ENCODE data around the gene MED7. TPM values are rescaled to one million over a fixed set of nuclear protein-coding genes. Genes with fewer than 3 reads are reported as not detected.

Gene MED7
- polyA plus RNA-seq, 1 donor from 2014 or later: 18.6 TPM

- Mint-ChIP-seq H3K4me1 (peaks cover 15 to 21% (median 17%) of the 10 kb centered on the region in 3 donors), H3K4me3 (peak overlapping the region in 3 of 4 donors; percentile 18 to 88 (median 84)), H3K27ac (peak overlapping the region in 2 of 3 donors; percentile 41 to 54), H3K27me3 (no peaks in the 10 kb centered on the region), H3K9me3 (no peaks in the 10 kb centered on the region), H3K36me3 (no peaks in the 10 kb centered on the region)
Measured at GRCh38 chr5:157172403-157172802, 29.7 kb upstream of the MED7 start.

GRCh38 chr5:157168286-157168685 lies 25.6 kb upstream of the MED7 start:
- Mint-ChIP-seq H3K4me3 (peak overlapping the region in 1 of 4 donors; percentile 69), H3K9me3 (no peaks in the 10 kb centered on the region), H3K27me3 (no peaks in the 10 kb centered on the region), H3K36me3 (peaks cover 1% of the 10 kb centered on the region), H3K4me1 (peaks cover 18 to 23% (median 20%) of the 10 kb centered on the region in 3 donors), H3K27ac (no peak overlapping the region)

GRCh38 chr5:157167214-157167621 lies 24.6 kb upstream of the MED7 start:
- Mint-ChIP-seq H3K36me3 (peaks cover 1% of the 10 kb centered on the region), H3K4me1 (peaks cover 10 to 14% (median 11%) of the 10 kb centered on the region in 3 donors), H3K4me3 (no peak overlapping the region), H3K9me3 (no peaks in the 10 kb centered on the region), H3K27me3 (peaks cover 1% of the 10 kb centered on the region), H3K27ac (no peak overlapping the region)

GRCh38 chr5:157166214-157167213 lies 23.8 kb upstream of the MED7 start, which contains the start of gene GARIN3:
GARIN3 (minus strand) TSS chr5:157166264; CDS start chr5:157166168, 96 bp downstream.
- Mint-ChIP-seq H3K9me3 (no peaks in the 10 kb centered on the region), H3K27ac (peak within 1 kb of the TSS in 1 of 3 donors; percentile 21), H3K27me3 (peaks cover 1% of the 10 kb centered on the region), H3K36me3 (peaks cover 1% of the 10 kb centered on the region), H3K4me1 (peaks cover 4 to 7% (median 6%) of the 10 kb centered on the region in 3 donors), H3K4me3 (peak within 1 kb of the TSS in 1 of 4 donors; percentile 12)

GRCh38 chr5:157165668-157166067 lies 23.0 kb upstream of the MED7 start:
- H3K27ac Mint-ChIP-seq: peak overlapping the region in 1 of 3 donors; percentile 21
- H3K9me3 Mint-ChIP-seq: no peaks in the 10 kb centered on the region
- peaks cover 2 to 7% (median 6%) of the 10 kb centered on the region in 3 donors for H3K4me1 Mint-ChIP-seq
- peaks cover 1% of the 10 kb centered on the region for H3K27me3 Mint-ChIP-seq
- H3K36me3 Mint-ChIP-seq: peaks cover 1% of the 10 kb centered on the region
- no peak overlapping the region for H3K4me3 Mint-ChIP-seq

- Mint-ChIP-seq H3K27me3 (peaks cover 1% of the 10 kb centered on the region), H3K4me3 (no peak overlapping the region), H3K27ac (no peak overlapping the region), H3K9me3 (no peaks in the 10 kb centered on the region), H3K4me1 (peaks cover 2 to 7% (median 6%) of the 10 kb centered on the region in 3 donors), H3K36me3 (peaks cover 1% of the 10 kb centered on the region)
Measured at GRCh38 chr5:157165261-157165660, 22.6 kb upstream of the MED7 start.

GRCh38 chr5:157164521-157164920 lies 21.9 kb upstream of the MED7 start:
- Mint-ChIP-seq H3K4me1 (peaks cover 2 to 7% (median 6%) of the 10 kb centered on the region in 3 donors), H3K36me3 (peaks cover 1% of the 10 kb centered on the region), H3K4me3 (no peak overlapping the region), H3K9me3 (no peaks in the 10 kb centered on the region), H3K27me3 (peaks cover 1% of the 10 kb centered on the region), H3K27ac (no peak overlapping the region)

GRCh38 chr5:157162919-157163510 lies 20.4 kb upstream of the MED7 start:
- H3K4me1 Mint-ChIP-seq: peaks cover 2 to 7% (median 6%) of the 10 kb centered on the region in 3 donors
- H3K27ac Mint-ChIP-seq: peak overlapping the region in 1 of 3 donors; percentile 50
- peaks cover 1% of the 10 kb centered on the region for H3K27me3 Mint-ChIP-seq
- no peak overlapping the region for H3K4me3 Mint-ChIP-seq
- H3K9me3 Mint-ChIP-seq: no peaks in the 10 kb centered on the region
- H3K36me3 Mint-ChIP-seq: peaks cover 1% of the 10 kb centered on the region

- H3K27me3 Mint-ChIP-seq: peaks cover 1% of the 10 kb centered on the region
- peaks cover 0 to 2% (median 0%) of the 10 kb centered on the region in 3 donors for H3K4me1 Mint-ChIP-seq
- H3K27ac Mint-ChIP-seq: no peak overlapping the region
- H3K4me3 Mint-ChIP-seq: no peak overlapping the region
- H3K9me3 Mint-ChIP-seq: no peaks in the 10 kb centered on the region
- H3K36me3 Mint-ChIP-seq: peaks cover 1% of the 10 kb centered on the region
Measured at GRCh38 chr5:157161996-157162395, 19.3 kb upstream of the MED7 start.

- Mint-ChIP-seq H3K27me3 (peaks cover 1% of the 10 kb centered on the region), H3K27ac (no peak overlapping the region), H3K4me1 (no peaks in the 10 kb centered on the region), H3K36me3 (no peaks in the 10 kb centered on the region), H3K9me3 (no peaks in the 10 kb centered on the region), H3K4me3 (no peak overlapping the region)
Measured at GRCh38 chr5:157160001-157160400, 17.3 kb upstream of the MED7 start.

GRCh38 chr5:157159209-157159751 lies 16.6 kb upstream of the MED7 start:
- Mint-ChIP-seq H3K27me3 (peaks cover 1% of the 10 kb centered on the region), H3K27ac (peak overlapping the region in 1 of 3 donors; percentile 25), H3K36me3 (no peaks in the 10 kb centered on the region), H3K9me3 (no peaks in the 10 kb centered on the region), H3K4me1 (peaks cover 0 to 3% (median 0%) of the 10 kb centered on the region in 3 donors), H3K4me3 (no peak overlapping the region)

- Mint-ChIP-seq H3K4me1 (peaks cover 0 to 4% (median 3%) of the 10 kb centered on the region in 3 donors), H3K36me3 (no peaks in the 10 kb centered on the region), H3K27ac (no peak overlapping the region), H3K4me3 (no peak overlapping the region), H3K9me3 (no peaks in the 10 kb centered on the region), H3K27me3 (no peaks in the 10 kb centered on the region)
Measured at GRCh38 chr5:157157293-157157891, 14.7 kb upstream of the MED7 start.

GRCh38 chr5:157155297-157155696 lies 12.6 kb upstream of the MED7 start:
- H3K9me3 Mint-ChIP-seq: no peaks in the 10 kb centered on the region
- H3K36me3 Mint-ChIP-seq: no peaks in the 10 kb centered on the region
- H3K27me3 Mint-ChIP-seq: no peaks in the 10 kb centered on the region
- peak overlapping the region in 1 of 3 donors; percentile 5 for H3K27ac Mint-ChIP-seq
- H3K4me1 Mint-ChIP-seq: peaks cover 0 to 4% (median 3%) of the 10 kb centered on the region in 3 donors
- no peak overlapping the region for H3K4me3 Mint-ChIP-seq

- no peak overlapping the region for H3K27ac Mint-ChIP-seq
- H3K9me3 Mint-ChIP-seq: no peaks in the 10 kb centered on the region
- no peaks in the 10 kb centered on the region for H3K36me3 Mint-ChIP-seq
- H3K4me3 Mint-ChIP-seq: no peak overlapping the region
- H3K4me1 Mint-ChIP-seq: peaks cover 4 to 7% (median 5%) of the 10 kb centered on the region in 3 donors
- no peaks in the 10 kb centered on the region for H3K27me3 Mint-ChIP-seq
Measured at GRCh38 chr5:157150995-157151394, 8.3 kb upstream of the MED7 start.
